ENCODE data around the gene SERPINE3.

- TF ChIP-seq CTCF (IDR thresholded peaks at IDR 0.05; ENCODE audit: low read length) (no peak), EZH2 (optimal IDR thresholded peaks at IDR 0.05; ENCODE audit: low read depth, low read length) (no peak)
Measured at GRCh38 chr13:51308781-51309180, 30.7 kb upstream of the SERPINE3 start.

Data from MM.1S (cell line).